HT1080 (cell line): ENCODE measurements around the gene TMED4. TPM values are rescaled to one million over a fixed set of nuclear protein-coding genes. Genes with fewer than 3 reads are reported as not detected.
"Not testable (repeated sequence)": the region's sequence is repeated elsewhere in the genome, so short reads cannot be mapped to it uniquely, and the experiment has no call there.

Source experiments
- DNase-seq: peaks from one replicate; pipeline ENCODE4 v3.0.0-alpha.2; 2015; ENCODE audit warnings: low read depth
- total RNA-seq: library from RNA; depleted of rRNA; stranded (reverse); fragments of >200 nt; shearing (Covaris generic); gene quantifications from 2 replicates; pipeline ENCODE4 v1.2.3, GENCODE V29; 2014

TMED4 gene
- total RNA-seq, 1 experiment from 2014 or later: 76.8 TPM

DNA sequence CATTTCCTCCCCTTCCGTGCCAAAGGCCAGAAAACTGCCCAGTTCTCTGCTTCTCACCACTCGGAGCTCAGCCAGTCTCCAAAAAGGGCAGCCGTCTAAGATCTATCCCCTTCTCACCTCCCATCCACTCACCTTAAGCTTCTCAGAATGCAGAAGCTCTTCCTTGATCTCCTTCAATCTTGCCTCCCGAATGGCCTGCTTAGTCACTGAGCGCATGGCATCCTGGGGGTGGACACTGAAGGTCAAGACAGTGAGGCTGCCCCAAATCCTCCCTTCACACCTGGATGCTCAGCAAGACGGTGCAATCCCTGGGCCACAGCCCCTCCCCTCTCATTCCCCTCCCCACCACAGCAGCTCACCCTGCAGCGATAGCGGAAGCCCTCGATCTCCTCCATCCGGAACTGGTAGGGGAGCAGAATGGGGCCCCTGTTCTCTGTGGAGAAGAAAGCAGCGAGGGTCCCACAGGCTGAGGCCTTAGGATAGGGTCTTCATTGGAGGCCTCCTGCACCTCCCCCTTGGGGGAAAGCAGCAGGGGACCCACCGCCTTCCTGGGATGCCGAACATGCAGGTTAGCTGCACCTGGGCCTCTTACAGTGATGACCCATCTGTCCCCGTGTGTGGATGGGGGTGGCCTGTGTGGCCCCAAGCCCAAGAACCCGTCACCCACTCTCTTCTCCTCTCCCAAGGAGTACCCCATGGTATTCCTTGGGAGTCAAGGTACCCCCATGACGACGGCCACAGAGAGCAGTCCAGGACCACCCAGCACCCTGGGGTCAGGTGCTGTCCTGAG, 13.1 kb downstream of the TMED4 start:
- no peak for DNase-seq

DNA sequence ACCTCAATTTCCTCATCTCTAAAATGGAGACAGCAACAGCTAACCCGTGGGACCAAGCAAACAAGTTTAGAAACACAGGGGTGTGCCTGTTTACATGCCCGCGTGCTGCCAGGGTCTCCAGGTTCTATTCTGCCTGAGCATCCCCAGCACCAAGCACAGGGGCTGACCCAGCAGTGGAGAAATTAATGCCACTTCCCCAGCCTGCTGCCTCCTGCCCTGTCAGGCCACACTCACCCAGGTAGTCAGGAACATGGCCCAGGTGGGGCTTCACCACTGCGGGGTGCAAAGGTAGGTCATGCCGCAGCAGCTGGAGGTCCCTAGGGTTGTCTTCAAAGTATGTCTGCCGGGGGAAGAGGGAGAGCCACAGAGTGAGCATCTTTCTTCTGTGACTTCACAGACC, 14.1 kb downstream of the TMED4 start:
- no peak for DNase-seq

DNA sequence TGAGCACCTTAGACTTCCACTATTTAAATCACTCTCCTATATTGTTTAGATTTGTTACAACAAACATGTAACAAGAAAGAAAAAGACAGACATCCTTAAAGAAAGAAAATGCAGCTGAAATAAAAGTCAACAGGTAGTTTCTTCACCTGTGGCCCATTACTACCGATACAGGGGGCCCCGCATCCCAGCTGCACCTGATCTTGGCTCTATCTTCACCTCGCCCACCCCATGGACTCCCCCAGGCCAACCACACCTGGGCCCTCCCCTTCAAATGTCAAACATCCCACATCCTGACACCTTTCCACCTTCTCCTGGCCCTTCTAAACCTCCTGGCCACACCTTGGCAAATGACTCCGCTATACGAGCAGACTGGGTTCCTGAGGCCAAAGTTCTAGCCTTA, 15.4 kb downstream of the TMED4 start:
- DNase-seq: no peak

DNA sequence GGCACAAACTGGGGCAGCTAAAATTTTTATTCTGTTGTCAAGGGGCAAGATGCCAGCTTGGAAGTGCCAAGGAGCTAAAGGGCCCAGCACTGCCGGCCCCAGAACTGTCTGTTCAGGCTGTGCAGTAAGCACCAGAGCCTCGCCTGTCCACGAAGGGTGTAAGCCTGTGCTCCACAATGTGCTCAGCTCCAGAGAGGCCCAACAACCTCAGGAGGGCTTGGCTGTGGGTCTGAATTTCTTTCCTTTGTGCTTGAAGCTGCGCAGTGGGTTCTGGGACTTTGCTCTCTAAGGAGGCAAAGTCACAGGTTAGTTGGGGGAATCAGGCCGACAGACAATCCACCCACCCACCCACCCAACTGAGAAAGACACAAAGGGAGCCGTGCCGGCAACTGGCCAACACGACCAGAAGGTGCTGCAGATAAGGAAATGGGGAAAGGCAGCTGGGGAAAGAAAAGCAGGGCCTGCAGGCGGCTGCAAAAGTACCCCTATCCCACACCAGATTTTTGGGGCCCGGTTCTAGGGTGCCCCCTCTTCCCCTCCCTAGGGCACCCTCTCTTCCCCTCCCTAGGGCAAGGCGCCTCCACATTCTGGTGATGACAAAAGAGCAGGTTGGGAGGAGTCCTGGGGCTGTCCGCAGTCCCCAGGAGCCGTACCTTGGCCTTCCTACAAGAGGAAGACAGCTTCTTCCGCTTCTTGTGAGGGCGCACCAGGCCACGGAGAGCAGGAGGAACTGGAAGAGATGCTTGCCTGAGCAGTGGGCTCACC, 16.1 kb downstream of the TMED4 start:
- DNase-seq: no peak

DNA sequence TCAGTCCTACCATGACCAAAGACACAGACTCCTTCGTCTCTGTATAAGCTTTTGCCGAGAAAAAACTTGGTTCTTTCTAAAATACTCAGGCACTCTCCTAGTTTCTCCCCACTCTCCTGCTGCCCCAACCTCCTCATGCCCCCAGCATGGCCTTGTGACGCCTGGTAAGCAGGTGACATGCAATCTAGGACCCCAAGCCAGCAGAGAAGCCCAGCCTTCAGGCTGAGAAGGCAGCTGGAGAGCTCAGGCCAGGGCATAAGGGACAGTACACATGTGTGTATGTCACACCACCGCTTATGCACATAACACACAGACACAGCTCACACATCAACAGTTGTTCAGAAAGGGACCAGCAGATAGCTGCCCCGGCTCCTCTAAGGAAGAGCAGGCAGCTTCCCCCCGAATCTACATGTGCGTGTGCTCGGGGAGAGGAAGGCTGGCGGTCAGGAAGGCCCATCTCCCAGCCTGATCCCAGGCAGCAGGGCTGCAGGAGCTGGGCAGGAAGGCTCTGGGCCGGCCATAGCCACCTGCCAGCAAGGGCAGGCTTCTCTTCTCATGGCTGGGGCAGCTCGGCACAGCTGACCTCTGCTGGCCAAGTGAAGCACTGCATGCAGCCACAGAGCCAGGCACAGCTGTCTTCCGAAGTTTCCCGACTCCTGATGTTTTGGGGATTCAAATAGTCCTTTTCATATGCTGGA, 16.8 kb downstream of the TMED4 start:
- peak; percentile 51 for DNase-seq

DNA sequence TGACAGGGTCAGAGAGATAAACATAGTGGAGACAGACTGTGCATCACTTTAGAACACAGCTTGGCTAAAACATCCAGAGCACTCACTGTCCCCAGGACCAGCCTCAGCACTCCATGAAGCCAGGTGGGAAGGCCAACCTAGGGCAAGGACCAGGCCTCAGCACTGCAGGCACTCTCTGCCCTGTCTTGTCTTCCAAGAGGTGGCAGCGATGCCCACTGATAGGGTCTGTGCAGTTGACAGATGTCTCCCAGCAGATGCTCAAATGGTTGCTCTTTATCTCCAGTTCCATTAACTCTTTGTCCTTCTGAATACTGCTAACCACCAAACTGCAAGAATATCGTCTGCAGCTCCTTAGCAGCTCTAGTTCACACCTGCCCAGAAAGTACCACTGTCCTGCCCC, 17.4 kb downstream of the TMED4 start:
- no peak for DNase-seq

DNA sequence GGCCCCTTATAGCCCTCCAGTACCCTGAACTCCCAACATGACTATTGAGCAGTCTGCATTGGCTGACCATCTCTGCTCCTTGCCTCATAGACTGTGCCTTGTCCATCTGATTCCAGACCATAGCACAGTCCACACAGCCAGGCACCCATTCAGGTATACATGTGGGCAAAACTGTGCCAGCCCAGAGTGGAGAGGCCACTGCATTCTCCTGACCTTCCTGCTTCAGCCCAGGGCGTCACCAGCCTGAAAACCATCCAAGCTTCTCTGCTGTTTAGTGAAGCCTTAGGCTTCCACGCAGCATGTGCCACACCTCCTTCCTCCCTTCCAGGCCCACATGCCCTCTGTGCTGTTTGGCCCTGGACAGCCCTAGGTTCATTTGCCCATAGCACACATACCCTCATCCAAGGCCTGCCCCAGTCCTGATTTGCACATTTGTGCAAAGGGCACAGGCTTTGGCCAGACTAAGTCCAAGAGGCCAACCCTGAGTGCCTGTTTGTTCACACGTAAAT, 18.8 kb downstream of the TMED4 start:
- no peak for DNase-seq

DNA sequence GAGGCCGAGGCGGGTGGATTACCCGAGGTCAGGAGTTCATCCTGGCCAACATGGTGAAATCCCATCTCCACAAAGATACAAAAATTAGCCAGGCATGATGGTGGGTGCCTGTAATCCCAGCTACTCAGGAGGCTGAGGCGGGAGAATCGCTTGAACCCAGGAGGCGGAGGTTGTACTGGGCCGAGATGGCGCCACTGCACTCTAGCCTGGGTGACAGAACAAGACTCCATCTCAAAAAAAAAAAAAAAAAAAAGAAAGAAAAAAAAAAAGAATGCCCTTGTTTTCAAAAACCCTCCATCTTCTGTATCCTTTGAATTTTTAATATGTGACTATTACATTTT, 19.4 kb downstream of the TMED4 start:
- not testable (repeated sequence) for DNase-seq

DNA sequence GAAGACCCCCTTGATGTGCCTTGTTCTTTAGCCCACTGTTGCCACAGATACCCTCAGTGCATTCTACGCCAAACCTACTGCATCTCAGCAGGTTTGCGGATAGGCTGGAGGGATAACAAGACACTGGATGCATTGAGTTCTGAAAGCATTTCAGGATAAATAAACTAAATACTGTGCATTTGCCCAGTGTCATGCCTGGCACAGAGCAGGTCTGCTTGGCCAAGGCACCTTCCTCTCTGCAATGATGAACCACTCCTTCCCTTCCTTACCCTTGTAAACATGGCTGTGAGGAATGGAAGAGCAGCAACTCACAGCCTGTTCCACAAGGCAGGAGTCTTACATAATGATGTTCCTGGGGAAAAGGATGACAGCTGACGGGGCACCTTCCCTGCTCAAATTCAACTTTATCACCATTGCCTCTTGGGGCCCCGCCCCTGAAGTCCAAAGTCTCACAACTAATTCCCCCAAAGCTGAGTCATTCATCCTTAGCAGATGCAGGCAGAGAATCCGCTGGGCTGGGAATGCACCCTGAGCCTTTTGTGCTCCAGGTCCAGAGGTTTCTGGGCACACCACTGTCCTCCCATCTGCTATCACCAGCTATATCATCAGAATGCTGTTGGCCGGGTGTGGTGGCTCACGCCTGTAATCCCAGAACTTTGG, 19.9 kb downstream of the TMED4 start:
- DNase-seq: peak; percentile 60

DNA sequence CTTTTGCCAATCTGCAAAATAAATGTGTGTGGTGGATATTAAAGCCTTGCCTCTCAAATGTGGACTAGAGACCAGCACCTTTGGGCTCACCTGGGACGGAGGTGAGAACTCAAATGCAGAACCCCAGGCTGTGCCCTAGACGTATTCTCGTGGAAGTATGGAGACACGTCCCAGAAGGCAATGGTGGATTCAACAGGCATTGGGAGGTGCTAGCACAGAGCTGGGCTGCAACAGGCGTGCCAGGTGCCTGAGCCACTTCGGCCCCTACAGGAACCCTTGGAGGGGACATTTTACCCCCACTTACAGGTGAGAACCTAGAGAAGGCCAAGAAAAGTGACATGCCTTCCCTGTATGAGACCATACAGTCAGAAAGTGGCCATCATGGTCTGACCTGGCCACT, 20.6 kb downstream of the TMED4 start:
- DNase-seq: no peak

DNA sequence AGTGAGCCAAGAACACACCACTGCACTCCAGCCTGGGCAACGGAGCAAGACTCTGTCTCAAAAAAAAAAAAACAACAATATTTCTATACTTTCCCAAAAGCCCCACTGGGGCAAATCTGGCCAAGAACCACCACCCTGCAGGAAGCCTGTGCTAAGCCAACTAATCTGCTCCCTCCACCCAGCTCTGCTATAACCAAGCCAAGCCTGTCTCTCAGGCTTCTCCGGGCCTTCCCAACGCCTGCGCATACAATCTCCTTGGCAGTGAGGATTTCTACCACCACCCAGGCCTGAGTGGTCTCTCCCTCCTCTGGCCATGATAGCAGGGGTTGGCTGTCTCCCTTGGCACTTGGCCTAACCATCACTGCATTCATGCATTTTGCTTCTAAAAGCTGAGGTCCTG, 22.5 kb downstream of the TMED4 start:
- DNase-seq: no peak

DNA sequence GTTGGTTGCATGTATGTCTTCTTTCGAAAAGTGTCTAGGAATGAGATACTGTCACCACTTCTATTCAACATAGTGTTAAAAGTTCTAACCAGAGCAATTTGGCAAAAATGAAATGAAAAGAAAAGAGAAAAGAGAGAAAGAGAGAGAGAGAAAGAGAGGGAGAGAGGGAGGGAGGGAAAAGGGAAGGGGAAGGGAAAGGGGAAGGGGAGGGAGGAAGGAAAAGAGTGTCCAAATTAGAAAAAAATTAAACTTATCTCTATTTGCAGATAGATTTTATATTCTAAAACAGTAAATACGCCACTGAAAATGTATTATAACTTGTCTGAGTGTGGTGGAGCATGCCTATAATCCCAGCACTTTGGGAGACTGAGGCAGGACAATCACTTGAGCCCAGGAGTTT, 24.5 kb downstream of the TMED4 start:
- no peak for DNase-seq

DNA sequence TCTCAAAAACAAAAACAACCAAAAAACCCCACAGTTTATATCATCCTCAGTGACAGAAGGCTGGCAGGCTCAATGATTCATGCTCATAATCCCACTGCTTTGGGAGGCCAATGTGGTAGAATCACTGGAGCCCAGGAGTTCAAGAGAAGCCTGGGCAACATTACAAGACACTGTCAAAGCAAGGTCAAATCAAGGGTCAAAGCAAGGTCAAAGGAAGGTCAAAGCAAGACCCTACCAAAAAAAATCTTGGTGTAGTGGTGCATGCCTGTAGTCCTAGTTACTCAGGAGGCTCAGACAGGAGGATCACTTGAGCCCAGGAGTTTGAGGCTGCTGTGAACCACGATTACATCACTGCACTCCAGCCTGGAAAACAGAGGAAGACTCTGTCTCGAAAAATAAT, 26.7 kb downstream of the TMED4 start:
- no peak for DNase-seq

DNA sequence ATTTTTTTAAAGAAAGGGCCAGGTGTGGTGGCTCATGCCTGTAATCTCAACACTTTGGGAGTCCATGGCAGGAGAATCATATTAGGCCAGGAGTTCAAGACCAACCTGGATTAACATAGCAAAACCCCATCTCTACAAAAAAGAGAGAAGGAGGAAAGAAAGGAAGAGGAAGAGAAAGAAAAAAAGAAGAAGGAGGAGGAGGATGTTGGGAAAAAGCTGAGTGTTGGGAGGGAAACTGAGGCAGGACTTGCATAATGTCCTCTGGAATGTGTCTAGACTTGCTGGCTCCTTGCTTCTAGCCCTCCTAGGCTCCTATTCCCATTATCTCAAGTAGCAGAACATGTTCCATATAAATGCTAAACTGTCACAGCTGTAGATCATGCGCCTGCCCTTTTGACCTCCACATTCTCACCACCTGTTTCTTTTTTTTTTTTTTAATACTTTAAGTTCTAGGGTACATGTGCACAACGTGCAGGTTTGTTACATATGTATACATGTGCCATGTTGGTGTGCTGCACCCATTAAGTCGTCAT, 29.5 kb downstream of the TMED4 start:
- not testable (repeated sequence) for DNase-seq

DNA sequence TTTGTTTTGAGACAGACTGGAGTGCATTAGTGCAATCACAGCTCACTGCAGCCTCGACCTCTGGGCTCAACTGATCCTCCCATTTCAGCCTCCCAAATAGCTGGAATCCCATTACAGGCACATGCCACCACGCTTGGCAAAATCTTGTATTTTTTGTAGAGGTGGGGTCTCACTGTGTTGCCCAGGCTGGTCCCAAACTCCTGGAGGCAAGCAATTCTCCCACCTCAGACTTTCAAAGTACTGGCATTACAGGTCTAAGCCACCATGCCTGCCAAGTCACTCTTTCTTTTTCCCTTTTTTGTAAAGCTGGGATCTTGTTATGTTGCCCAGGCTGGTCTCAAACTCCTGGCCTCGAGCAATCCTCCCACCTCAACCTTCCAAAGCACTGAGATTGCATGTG, 32.6 kb downstream of the TMED4 start:
- DNase-seq: no peak

DNA sequence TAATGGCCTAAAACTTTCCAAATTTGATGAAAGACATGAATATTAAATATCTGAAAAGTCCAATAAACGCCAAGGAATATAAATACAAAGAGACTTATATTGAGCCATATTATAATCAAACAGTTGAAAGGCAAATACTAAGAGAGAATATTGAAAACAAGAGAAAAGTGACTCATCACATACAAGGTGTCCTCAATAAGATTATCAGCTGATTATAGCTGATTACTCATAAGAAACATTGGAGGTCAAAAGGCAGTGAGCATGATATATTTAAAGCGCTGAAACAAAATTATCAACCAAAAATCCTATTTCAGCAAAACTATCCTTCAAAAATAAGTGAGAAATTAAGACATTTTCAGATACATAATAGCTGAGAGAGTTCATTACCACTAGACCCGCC, 33.1 kb downstream of the TMED4 start:
- no peak for DNase-seq

DNA sequence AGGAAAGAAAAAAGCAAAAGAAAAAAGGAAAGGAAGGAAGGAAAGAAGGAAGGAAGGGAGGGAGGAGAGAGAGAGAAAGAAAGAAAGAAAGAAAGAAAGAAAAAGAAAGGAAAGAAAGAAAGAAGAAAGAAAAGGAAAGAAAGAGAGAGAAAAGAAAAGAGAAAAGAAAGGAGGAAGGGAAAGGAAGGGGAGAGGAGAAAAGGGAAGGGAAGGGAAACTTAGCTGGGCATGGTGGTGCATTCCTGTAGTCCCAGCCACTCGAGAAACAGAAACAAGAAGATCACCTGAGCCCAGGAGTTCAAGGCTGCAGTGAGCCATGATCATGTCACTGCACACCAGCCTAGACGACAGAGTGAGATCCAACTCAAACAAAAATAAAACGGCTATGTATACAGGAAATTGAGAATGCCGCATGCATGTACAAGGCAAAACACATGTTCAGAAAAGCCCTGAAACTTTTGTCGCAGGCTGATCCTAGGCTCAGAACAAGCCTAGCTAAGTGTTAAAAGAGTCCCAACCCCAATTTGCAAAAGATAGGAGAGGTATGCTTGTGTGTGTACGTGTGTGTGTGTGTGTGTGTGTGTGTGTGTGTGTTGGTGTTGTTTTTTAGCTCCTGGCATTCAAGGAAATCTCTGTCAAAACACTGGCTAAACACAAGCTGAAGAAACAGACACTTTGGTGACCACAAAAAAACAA, 34.3 kb downstream of the TMED4 start:
- DNase-seq: no peak

DNA sequence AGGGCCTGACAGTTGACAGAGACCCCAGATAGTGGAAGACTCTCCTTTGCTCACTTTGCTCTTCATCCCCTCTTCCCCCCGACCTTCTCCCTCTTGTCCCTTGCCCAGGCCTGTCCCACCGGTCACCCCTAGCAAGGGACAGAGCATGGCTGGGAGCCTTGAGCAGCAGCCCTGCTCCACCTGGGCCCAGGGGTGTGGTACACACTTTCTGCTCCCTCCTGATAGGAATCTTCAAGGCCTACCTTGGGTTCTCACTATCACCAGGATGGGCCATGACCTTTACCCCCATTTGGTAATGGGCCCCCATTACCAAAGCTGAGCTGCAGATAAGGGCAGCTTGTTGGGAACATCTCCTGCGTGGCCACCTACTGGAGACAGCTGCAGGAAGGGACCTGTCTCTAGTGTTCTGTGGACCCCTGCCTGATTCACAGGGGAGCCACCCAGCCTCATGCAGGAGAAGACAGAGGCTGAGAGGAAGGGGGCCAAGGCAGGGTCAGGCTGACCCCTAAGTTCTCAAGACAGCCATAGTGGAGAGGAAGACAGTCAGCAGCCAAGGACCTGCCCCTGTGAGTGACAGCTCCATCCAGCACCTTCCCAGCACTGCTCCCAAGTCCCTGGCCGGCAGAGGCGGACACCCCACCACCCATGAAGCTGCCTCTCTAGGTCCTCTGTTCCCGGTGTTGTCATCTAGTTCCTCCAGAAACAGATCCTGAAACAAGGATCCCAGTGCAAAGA, 40.0 kb downstream of the TMED4 start:
- DNase-seq: no peak

DNA sequence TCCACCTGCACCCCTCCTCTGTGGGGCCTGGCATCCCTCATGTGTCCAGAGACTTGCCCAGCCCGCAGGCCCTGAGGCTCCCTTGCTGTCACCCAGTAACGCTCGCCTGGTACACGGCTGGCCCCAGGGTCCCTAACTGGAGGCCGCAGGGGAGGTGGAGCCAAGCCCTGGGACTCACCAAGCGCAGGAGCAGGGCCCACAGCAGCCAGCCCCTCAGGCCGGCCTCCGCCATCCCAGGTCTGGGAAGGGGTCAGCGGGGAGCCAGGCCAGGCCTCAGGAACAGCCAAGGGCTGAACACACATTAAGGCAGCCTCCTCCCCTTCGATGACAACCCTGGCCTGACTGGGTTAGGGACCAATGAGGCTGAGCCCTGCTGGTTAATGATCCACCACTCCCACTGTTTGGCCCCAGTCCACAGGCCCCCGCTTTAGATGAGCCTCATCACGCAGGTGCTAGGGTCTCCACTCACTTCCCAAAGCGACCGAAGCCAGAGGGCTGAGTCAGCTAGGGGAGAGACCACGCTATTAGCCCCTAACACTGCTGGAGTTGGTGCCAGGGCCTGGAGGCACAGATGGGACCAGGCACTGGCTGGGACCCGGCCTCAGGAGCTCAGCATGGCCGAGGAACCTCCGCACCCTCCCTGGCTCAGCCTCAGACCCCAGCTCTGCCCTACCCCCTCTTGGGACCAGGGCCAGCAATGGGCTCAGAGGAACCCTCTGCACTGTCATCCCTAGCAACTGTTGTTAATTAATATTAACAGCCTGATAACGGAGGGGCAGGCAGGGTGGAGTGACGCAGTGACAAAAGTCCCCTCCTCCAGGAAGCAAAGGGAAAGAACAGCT, 40.8 kb downstream of the TMED4 start, which contains the start of gene NPC1L1:
NPC1L1 (minus strand) TSS at position 303 of the 842 bp plus-strand sequence; CDS start at position 232, 71 bp downstream.
- DNase-seq: no peak
